ENCODE measurements around the gene STAB1.
A peak's percentile ranks its signal among the peaks of the same experiment; 100 is the strongest.

STAB1 gene

DNA sequence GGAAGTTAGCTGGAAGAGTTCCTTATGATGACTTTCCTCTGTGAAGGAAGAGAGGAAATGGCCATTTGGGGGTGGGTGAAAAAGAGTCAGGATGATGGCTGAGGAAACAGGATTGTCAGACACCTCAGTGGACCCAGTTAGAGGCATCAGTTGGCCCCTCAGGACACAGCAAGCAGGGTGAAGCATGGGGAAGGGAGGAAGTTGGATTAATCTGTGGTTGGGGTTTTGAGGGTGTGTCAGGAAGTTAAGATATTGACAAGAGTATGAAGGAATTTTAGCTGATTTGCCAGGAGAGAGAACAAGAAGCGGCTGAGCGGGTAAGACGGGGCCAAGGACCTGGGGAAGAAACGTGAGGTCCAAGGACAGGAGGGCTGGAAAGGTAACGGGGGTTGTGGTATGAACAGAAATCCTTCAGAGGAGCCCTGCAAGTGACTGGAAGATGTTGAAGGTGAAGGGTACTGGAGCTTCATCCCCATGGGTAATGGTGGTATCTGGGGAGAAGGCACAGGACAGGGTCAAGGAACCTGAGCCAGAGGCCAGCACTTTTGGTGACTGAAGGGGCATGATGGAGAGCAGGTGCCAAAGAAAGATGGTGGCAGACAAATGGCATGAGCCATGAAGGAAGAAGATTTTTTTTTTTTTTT, 44.0 kb downstream of the STAB1 start:
- H2AFZ ChIP-seq (ENCODE audit: low read length) = no peak overlapping the region
- H4K20me1 ChIP-seq (ENCODE audit: insufficient read depth, low read length, poor library complexity, severe bottlenecking) = peaks cover 25% of the 10 kb centered on the region
- H3K4me3 ChIP-seq (ENCODE audit: low read length, poor library complexity, severe bottlenecking) = peak overlapping the region; percentile 61
- TF ChIP-seq, protein P1, sequence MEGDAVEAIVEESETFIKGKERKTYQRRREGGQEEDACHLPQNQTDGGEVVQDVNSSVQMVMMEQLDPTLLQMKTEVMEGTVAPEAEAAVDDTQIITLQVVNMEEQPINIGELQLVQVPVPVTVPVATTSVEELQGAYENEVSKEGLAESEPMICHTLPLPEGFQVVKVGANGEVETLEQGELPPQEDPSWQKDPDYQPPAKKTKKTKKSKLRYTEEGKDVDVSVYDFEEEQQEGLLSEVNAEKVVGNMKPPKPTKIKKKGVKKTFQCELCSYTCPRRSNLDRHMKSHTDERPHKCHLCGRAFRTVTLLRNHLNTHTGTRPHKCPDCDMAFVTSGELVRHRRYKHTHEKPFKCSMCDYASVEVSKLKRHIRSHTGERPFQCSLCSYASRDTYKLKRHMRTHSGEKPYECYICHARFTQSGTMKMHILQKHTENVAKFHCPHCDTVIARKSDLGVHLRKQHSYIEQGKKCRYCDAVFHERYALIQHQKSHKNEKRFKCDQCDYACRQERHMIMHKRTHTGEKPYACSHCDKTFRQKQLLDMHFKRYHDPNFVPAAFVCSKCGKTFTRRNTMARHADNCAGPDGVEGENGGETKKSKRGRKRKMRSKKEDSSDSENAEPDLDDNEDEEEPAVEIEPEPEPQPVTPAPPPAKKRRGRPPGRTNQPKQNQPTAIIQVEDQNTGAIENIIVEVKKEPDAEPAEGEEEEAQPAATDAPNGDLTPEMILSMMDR (conservative IDR thresholded peaks at IDR 0.05; ENCODE audit: low read length) = no peak
- TF ChIP-seq EZH2phosphoT487 (IDR thresholded peaks at IDR 0.05; ENCODE audit: borderline replicate concordance) = no peak
- peak overlapping the region; percentile 54 for H3K9ac ChIP-seq (ENCODE audit: low read depth, low read length, poor library complexity, severe bottlenecking)
- H3F3A ChIP-seq (ENCODE audit: low read depth) = no peaks in the 10 kb centered on the region
- no peaks in the 10 kb centered on the region for H3K36me3 ChIP-seq (ENCODE audit: insufficient read depth, low read length)
- no peaks in the 10 kb centered on the region for H3K27me3 ChIP-seq (ENCODE audit: insufficient read depth, low read length, poor library complexity, severe bottlenecking)
- no peaks in the 10 kb centered on the region for H3K9me2 ChIP-seq (replicated peaks; ENCODE audit: low read depth, low read length)
- H3K4me2 ChIP-seq (ENCODE audit: low read depth, low read length, poor library complexity, severe bottlenecking) = peak overlapping the region; percentile 91
- peaks cover 29% of the 10 kb centered on the region for H3K79me2 ChIP-seq (ENCODE audit: insufficient read depth, low read length)
- H3K4me1 ChIP-seq (ENCODE audit: insufficient read depth, low read length, poor library complexity, severe bottlenecking) = peaks cover 31% of the 10 kb centered on the region
- no peaks in the 10 kb centered on the region for H3K9me3 ChIP-seq (ENCODE audit: insufficient read depth, low read depth, low read length)

DNA sequence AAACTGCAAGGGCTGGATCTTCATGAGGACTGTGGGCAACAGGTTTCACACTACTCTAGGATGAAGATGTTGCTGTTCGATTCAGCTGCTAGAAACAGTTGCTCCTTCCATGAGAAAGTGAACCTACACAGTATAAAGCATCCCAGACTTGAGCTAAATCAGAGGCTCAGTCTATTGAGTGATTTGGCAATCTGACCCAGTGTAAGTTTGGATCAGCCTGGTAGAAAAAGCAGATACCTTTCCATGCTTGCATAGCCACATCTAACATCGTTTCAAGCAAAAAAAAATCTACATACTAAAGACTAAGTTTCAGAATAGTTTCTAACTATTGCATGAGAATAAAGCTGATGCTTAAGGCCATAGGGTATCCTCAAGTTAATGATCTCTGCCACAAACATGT, 45.9 kb downstream of the STAB1 start:
- no peaks in the 10 kb centered on the region for H3K9me3 ChIP-seq (ENCODE audit: insufficient read depth, low read depth, low read length)
- H3K4me1 ChIP-seq (ENCODE audit: insufficient read depth, low read length, poor library complexity, severe bottlenecking) = peaks cover 27% of the 10 kb centered on the region
- peaks cover 25% of the 10 kb centered on the region for H4K20me1 ChIP-seq (ENCODE audit: insufficient read depth, low read length, poor library complexity, severe bottlenecking)
- no peaks in the 10 kb centered on the region for H3K27me3 ChIP-seq (ENCODE audit: insufficient read depth, low read length, poor library complexity, severe bottlenecking)
- H2AFZ ChIP-seq (ENCODE audit: low read length) = no peak overlapping the region
- no peak overlapping the region for H3K4me2 ChIP-seq (ENCODE audit: low read depth, low read length, poor library complexity, severe bottlenecking)
- TF ChIP-seq EZH2phosphoT487 (IDR thresholded peaks at IDR 0.05; ENCODE audit: borderline replicate concordance) = no peak
- TF ChIP-seq, protein P1 (conservative IDR thresholded peaks at IDR 0.05; ENCODE audit: low read length) = no peak
- no peak overlapping the region for H3K9ac ChIP-seq (ENCODE audit: low read depth, low read length, poor library complexity, severe bottlenecking)
- no peaks in the 10 kb centered on the region for H3K9me2 ChIP-seq (replicated peaks; ENCODE audit: low read depth, low read length)
- H3F3A ChIP-seq (ENCODE audit: low read depth) = no peaks in the 10 kb centered on the region
- peaks cover 29% of the 10 kb centered on the region for H3K79me2 ChIP-seq (ENCODE audit: insufficient read depth, low read length)
- H3K4me3 ChIP-seq (ENCODE audit: low read length, poor library complexity, severe bottlenecking) = no peak overlapping the region
- no peaks in the 10 kb centered on the region for H3K36me3 ChIP-seq (ENCODE audit: insufficient read depth, low read length)

DNA sequence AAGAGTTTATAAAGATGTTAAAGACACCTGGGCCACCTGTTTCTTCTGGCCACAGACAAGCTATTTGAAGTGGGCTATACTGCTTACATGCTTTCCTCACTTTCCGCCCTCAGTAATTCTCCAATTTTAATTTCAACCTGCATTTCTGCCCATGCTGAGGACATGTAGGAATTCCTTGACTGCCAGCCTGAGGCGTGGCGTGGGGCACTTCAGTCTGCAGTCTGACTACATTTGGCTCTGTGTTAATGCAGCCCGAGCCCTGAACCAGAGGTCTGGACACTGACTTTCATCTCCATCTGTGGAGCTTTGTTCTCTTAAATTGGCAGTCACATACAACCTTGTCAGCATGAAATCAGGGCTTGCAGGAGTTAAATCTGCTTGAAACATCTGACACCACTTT, 49.8 kb downstream of the STAB1 start:
- H2AFZ ChIP-seq (ENCODE audit: low read length) = no peak overlapping the region
- H3K4me1 ChIP-seq (ENCODE audit: insufficient read depth, low read length, poor library complexity, severe bottlenecking) = peaks cover 1% of the 10 kb centered on the region
- no peak overlapping the region for H3K4me3 ChIP-seq (ENCODE audit: low read length, poor library complexity, severe bottlenecking)
- H3K9ac ChIP-seq (ENCODE audit: low read depth, low read length, poor library complexity, severe bottlenecking) = no peak overlapping the region
- H3K27me3 ChIP-seq (ENCODE audit: insufficient read depth, low read length, poor library complexity, severe bottlenecking) = no peaks in the 10 kb centered on the region
- no peaks in the 10 kb centered on the region for H3K9me2 ChIP-seq (replicated peaks; ENCODE audit: low read depth, low read length)
- no peak for TF ChIP-seq EZH2phosphoT487 (IDR thresholded peaks at IDR 0.05; ENCODE audit: borderline replicate concordance)
- TF ChIP-seq, protein P1 (conservative IDR thresholded peaks at IDR 0.05; ENCODE audit: low read length) = no peak
- peaks cover 2% of the 10 kb centered on the region for H4K20me1 ChIP-seq (ENCODE audit: insufficient read depth, low read length, poor library complexity, severe bottlenecking)
- H3K79me2 ChIP-seq (ENCODE audit: insufficient read depth, low read length) = no peaks in the 10 kb centered on the region
- H3F3A ChIP-seq (ENCODE audit: low read depth) = peaks cover 3% of the 10 kb centered on the region; the same call in 1 of the 2 replicates
- no peaks in the 10 kb centered on the region for H3K9me3 ChIP-seq (ENCODE audit: insufficient read depth, low read depth, low read length)
- no peak overlapping the region for H3K4me2 ChIP-seq (ENCODE audit: low read depth, low read length, poor library complexity, severe bottlenecking)
- H3K36me3 ChIP-seq (ENCODE audit: insufficient read depth, low read length) = peaks cover 29% of the 10 kb centered on the region; the same call in 1 of the 2 replicates

Measured in Loucy (cell line).